Measurements from ENCODE around the gene CTDSP1.

- no peak for TF ChIP-seq CTCF (IDR thresholded peaks at IDR 0.05)
- no peak for TF ChIP-seq POLR2A (IDR thresholded peaks at IDR 0.05)
These were observed 5.5 kb downstream of the CTDSP1 start for GRCh38 chr2:218405086-218405745.

All from testis (tissue), 2 donors.